Epithelial cell of proximal tubule (primary cell): Measurements from ENCODE around the gene TACR2. TPM values are rescaled to one million over a fixed set of nuclear protein-coding genes. Genes with fewer than 3 reads are reported as not detected.

Experiments used
- DNase-seq: peaks from one replicate; pipeline ENCODE4 v3.0.0-alpha.2; 2011; ENCODE audit warnings: low read depth
- H3K4me3 ChIP-seq: 2 replicates; pipeline ENCODE4 v1.5.1; 2011; ENCODE audit warnings: low read depth, mild to moderate bottlenecking, low read length
- CTCF ChIP-seq: conservative IDR thresholded peaks from 2 replicates; pipeline ENCODE4 v1.5.1; 2012; ENCODE audit warnings: low read depth, mild to moderate bottlenecking, low read length
- total RNA-seq: library from RNA; depleted of rRNA; stranded (reverse); fragments of >200 nt; gene quantifications from 2 replicates; pipeline ENCODE4 v1.2.3, GENCODE V29; 2015

Gene TACR2
- total RNA-seq, 1 donor from 2014 or later: 0.23 TPM

- peak; percentile 15 for TF ChIP-seq CTCF
- no peak overlapping the region for H3K4me3 ChIP-seq
- no peak for DNase-seq
Measured at GRCh38 chr10:69383558-69383957, 33.2 kb downstream of the TACR2 start.

GRCh38 chr10:69382382-69383117, 34.2 kb downstream of the TACR2 start:
- TF ChIP-seq CTCF: no peak
- DNase-seq: peak; percentile 63
- no peak overlapping the region for H3K4me3 ChIP-seq

- H3K4me3 ChIP-seq: no peak overlapping the region
- no peak for TF ChIP-seq CTCF
- no peak for DNase-seq
Measured at GRCh38 chr10:69379800-69380199, 36.9 kb downstream of the TACR2 start.

- no peak for TF ChIP-seq CTCF
- H3K4me3 ChIP-seq: no peak overlapping the region
- no peak for DNase-seq
Measured at GRCh38 chr10:69377933-69378332, 38.8 kb downstream of the TACR2 start.

GRCh38 chr10:69377191-69377590, 39.5 kb downstream of the TACR2 start:
- TF ChIP-seq CTCF: no peak
- no peak for DNase-seq
- no peak overlapping the region for H3K4me3 ChIP-seq

GRCh38 chr10:69376662-69377061, 40.1 kb downstream of the TACR2 start:
- no peak overlapping the region for H3K4me3 ChIP-seq
- no peak for DNase-seq
- TF ChIP-seq CTCF: no peak
